ENCODE results near the gene AXL. TPM values are rescaled to one million over a fixed set of nuclear protein-coding genes. Genes with fewer than 3 reads are reported as not detected.

Gene AXL
- total and polyA plus RNA-seq, 2 experiments from 2014 or later: 15.0 to 45.9 TPM

DNA sequence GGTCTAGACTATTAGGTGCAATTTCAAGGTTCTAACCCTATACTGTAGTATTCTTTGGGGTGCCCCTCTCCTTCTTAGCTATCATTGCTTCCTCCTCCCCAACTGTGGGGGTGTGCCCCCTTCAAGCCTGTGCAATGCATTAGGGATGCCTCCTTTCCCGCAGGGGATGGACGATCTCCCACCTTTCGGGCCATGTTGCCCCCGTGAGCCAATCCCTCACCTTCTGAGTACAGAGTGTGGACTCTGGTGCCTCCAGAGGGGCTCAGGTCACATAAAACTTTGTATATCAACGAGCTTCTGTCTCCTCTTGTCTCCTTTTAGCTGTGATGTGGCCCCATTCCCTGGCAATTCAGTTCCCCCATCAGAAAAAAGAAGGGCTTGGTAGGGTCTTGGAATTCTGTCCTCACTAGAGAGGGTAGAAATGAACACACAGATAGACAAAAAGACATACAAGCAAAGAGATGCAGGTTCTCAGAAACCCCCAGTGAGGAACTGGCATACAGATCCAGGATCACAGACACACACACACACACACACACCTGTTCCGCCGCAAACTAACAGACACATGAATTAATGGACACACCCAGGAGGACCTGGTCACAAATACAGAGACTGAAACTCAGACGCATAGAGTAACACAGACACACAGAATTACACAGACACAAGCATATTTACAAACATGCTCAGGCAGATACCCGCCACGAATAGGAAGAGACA, 42.6 kb downstream of the AXL start:
- H3K4me3 ChIP-seq: peak overlapping the region; percentile 28
- peaks cover 22% of the 10 kb centered on the region for H3K79me2 ChIP-seq
- H3K4me2 ChIP-seq: peak overlapping the region; percentile 87
- no peaks in the 10 kb centered on the region for H3K9me3 ChIP-seq (ENCODE audit: low read depth)
- H3K27me3 ChIP-seq: no peaks in the 10 kb centered on the region
- TF ChIP-seq EZH2 (IDR thresholded peaks at IDR 0.05; ENCODE audit: borderline replicate concordance): no peak
- TF ChIP-seq, protein P1, sequence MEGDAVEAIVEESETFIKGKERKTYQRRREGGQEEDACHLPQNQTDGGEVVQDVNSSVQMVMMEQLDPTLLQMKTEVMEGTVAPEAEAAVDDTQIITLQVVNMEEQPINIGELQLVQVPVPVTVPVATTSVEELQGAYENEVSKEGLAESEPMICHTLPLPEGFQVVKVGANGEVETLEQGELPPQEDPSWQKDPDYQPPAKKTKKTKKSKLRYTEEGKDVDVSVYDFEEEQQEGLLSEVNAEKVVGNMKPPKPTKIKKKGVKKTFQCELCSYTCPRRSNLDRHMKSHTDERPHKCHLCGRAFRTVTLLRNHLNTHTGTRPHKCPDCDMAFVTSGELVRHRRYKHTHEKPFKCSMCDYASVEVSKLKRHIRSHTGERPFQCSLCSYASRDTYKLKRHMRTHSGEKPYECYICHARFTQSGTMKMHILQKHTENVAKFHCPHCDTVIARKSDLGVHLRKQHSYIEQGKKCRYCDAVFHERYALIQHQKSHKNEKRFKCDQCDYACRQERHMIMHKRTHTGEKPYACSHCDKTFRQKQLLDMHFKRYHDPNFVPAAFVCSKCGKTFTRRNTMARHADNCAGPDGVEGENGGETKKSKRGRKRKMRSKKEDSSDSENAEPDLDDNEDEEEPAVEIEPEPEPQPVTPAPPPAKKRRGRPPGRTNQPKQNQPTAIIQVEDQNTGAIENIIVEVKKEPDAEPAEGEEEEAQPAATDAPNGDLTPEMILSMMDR (IDR thresholded peaks at IDR 0.05; ENCODE audit: poor library complexity): no peak
- no peak for TF ChIP-seq EZH2phosphoT487 (IDR thresholded peaks at IDR 0.05; ENCODE audit: low read depth, severe bottlenecking, unreplicated experiment)
- H2AFZ ChIP-seq: peak overlapping the region; percentile 34
- H3K9me2 ChIP-seq (replicated peaks; ENCODE audit: insufficient read depth): no peaks in the 10 kb centered on the region
- peaks cover 8% of the 10 kb centered on the region for H3K4me1 ChIP-seq (ENCODE audit: insufficient read depth)
- DNase-seq (ENCODE audit: low spot score): peak; percentile 25
- H4K20me1 ChIP-seq (ENCODE audit: insufficient read depth, poor library complexity, severe bottlenecking): peaks cover 8% of the 10 kb centered on the region
- no peaks in the 10 kb centered on the region for H3K36me3 ChIP-seq (replicated peaks; ENCODE audit: insufficient read depth, low read depth)
- H3K27ac ChIP-seq: peak overlapping the region; percentile 76
- 69% methylated on average over 10 of the region's 10 CpGs for WGBS (ENCODE audit: low lambda C conversion rate, missing lambda C conversion rate)

DNA sequence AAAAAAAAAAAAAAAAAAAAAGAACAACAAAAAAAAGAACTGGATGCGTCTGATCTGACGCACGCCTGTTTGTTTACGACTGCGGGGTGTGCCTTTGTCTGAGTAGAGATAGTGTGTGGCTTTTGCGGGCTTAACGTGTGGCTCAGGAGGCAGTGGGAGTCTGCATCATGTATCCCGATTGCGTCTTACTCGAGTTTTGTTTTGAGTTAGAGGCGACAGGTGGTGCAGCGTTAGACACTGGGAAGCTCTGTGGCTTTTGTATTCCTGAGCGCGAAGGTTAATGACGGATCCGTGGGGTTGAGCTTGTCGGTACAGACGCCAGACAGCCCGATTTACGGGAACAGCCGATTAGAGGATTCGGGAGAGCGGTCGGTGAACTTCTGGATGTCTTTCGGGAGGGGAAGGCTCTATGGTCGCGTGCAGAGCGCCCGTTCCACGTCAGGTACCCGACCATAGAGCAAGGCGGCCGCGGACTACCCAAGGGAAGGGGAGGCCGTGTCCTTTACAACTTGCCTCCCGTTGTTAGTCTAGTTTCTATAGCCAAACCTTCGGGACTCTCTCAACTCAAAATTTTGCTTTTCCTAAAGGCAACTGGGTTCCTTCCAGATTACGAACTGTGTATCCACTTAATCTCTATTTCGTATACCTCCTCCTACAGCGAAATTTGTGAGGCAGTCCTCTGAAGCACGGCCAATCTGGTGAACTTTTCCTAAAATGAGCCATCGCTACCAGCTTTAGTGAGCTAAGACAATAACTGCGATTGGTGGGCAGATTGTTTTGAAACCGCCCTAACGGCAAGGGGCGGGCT, 44.2 kb downstream of the AXL start:
- H3K79me2 ChIP-seq: peaks cover 38% of the 10 kb centered on the region
- no peaks in the 10 kb centered on the region for H3K9me2 ChIP-seq (replicated peaks; ENCODE audit: insufficient read depth)
- WGBS (ENCODE audit: low lambda C conversion rate, missing lambda C conversion rate): under 1% methylated on average over 46 of the region's 46 CpGs
- DNase-seq (ENCODE audit: low spot score): peak; percentile 80
- no peaks in the 10 kb centered on the region for H3K27me3 ChIP-seq
- H3K27ac ChIP-seq: peak overlapping the region; percentile 93
- TF ChIP-seq, protein P1 (IDR thresholded peaks at IDR 0.05; ENCODE audit: poor library complexity): no peak
- no peak for TF ChIP-seq EZH2phosphoT487 (IDR thresholded peaks at IDR 0.05; ENCODE audit: low read depth, severe bottlenecking, unreplicated experiment)
- TF ChIP-seq EZH2 (IDR thresholded peaks at IDR 0.05; ENCODE audit: borderline replicate concordance): no peak
- peaks cover 24% of the 10 kb centered on the region for H4K20me1 ChIP-seq (ENCODE audit: insufficient read depth, poor library complexity, severe bottlenecking)
- peak overlapping the region; percentile 13 for H3K4me3 ChIP-seq
- no peaks in the 10 kb centered on the region for H3K9me3 ChIP-seq (ENCODE audit: low read depth)
- peak overlapping the region; percentile 14 for H2AFZ ChIP-seq
- H3K4me2 ChIP-seq: peak overlapping the region; percentile 87
- H3K36me3 ChIP-seq (replicated peaks; ENCODE audit: insufficient read depth, low read depth): no peaks in the 10 kb centered on the region
- peaks cover 19% of the 10 kb centered on the region for H3K4me1 ChIP-seq (ENCODE audit: insufficient read depth)

DNA sequence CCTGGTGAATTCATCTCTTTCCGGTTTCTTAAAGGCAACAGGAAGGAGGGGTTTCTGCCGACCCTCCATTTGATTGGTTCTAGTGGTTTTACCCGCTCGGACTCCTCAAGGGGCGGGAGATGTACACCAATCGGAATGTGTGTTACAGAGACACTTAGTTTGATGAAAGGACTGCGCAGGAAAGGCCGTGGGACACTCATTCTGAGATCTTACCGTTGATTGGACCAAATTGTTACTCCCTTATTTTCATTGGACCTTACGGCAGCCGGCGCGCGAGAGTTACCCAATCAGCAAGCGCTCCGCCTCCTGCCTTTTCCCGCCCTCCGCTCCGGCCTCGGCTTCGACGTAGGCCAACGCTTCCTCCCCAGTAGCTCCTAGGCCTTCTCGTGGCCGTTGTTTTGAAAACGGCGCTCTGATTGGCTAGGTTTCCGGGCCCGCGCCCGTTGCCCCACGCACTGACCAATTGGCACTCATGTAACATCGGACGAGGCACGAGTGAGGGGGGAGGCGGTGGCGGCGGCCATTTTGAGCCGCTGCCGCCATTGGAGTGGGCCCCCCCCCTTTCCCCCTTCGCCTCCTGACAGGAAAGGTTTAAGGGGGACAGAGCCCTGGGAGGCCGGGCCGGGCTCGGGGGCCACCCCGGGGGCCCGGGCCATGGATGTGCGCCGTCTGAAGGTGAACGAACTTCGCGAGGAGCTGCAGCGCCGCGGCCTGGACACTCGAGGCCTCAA, 45.0 kb downstream of the AXL start, which contains the start of gene HNRNPUL1:
TSS of gene HNRNPUL1 (plus strand) at position 523 of the 731 bp plus-strand sequence. CDS start at position 655, 132 bp downstream.
- WGBS (ENCODE audit: low lambda C conversion rate, missing lambda C conversion rate): under 1% methylated on average over 48 of the region's 55 CpGs
- peaks cover 45% of the 10 kb centered on the region for H3K79me2 ChIP-seq
- no peaks in the 10 kb centered on the region for H3K9me3 ChIP-seq (ENCODE audit: low read depth)
- peak; percentile 99 for DNase-seq (ENCODE audit: low spot score)
- TF ChIP-seq EZH2phosphoT487 (IDR thresholded peaks at IDR 0.05; ENCODE audit: low read depth, severe bottlenecking, unreplicated experiment): no peak
- TF ChIP-seq, protein P1 (IDR thresholded peaks at IDR 0.05; ENCODE audit: poor library complexity): peak; percentile 39
- no peaks in the 10 kb centered on the region for H3K36me3 ChIP-seq (replicated peaks; ENCODE audit: insufficient read depth, low read depth)
- H3K4me3 ChIP-seq: peak within 1 kb of the TSS; percentile 32
- H4K20me1 ChIP-seq (ENCODE audit: insufficient read depth, poor library complexity, severe bottlenecking): peaks cover 25% of the 10 kb centered on the region
- H3K27ac ChIP-seq: peak within 1 kb of the TSS; percentile 99
- H3K4me1 ChIP-seq (ENCODE audit: insufficient read depth): peaks cover 19% of the 10 kb centered on the region
- peak within 1 kb of the TSS; percentile 87 for H3K4me2 ChIP-seq
- H3K9me2 ChIP-seq (replicated peaks; ENCODE audit: insufficient read depth): no peaks in the 10 kb centered on the region
- H2AFZ ChIP-seq: peak within 1 kb of the TSS; percentile 15
- no peaks in the 10 kb centered on the region for H3K27me3 ChIP-seq
